Measurements from ENCODE around the gene U2AF1L4. TPM values are rescaled to one million over a fixed set of nuclear protein-coding genes. Genes with fewer than 3 reads are reported as not detected.

U2AF1L4 gene
- total RNA-seq, 4 donors from 2014 or later = 7.9 to 31.1 (median 20.9) TPM

GRCh38 chr19:35751839-35752745, 6.9 kb upstream of the U2AF1L4 start:
- TF ChIP-seq POLR2A (IDR thresholded peaks at IDR 0.05; ENCODE audit: low read depth) (no peak), EP300 (IDR thresholded peaks at IDR 0.05) (no peak), CTCF (IDR thresholded peaks at IDR 0.05) (no peak), POLR2AphosphoS5 (IDR thresholded peaks at IDR 0.05) (no peak)
- Histone ChIP-seq H3K4me3 (no peak overlapping the region), H3K36me3 (peaks cover 26 to 33% (median 30%) of the 10 kb centered on the region in 4 donors), H3K9me3 (no peaks in the 10 kb centered on the region), H3K27ac (replicated peaks in 1 of 4) (peak overlapping the region in 2 of 4 donors; percentile 42 to 98), H3K4me1 (peaks cover 36 to 71% (median 60%) of the 10 kb centered on the region in 4 donors), H3K27me3 (no peaks in the 10 kb centered on the region)
- WGBS = 87% methylated on average over 11 of the region's 14 CpGs
- intact Hi-C loops (cut with DNase I) = no loop called here
- DNase-seq (ENCODE audit: extremely low spot score) = no peak

GRCh38 chr19:35750167-35750566, 4.9 kb upstream of the U2AF1L4 start:
- intact Hi-C loops (cut with DNase I) = no loop called here
- Histone ChIP-seq H3K9me3 (no peaks in the 10 kb centered on the region), H3K4me1 (peaks cover 33 to 65% (median 54%) of the 10 kb centered on the region in 4 donors), H3K27me3 (no peaks in the 10 kb centered on the region), H3K27ac (replicated peaks in 1 of 4) (peak overlapping the region in 2 of 4 donors; percentile 48 to 91), H3K4me3 (no peak overlapping the region), H3K36me3 (peaks cover 26 to 34% (median 32%) of the 10 kb centered on the region in 4 donors)
- WGBS = 92% methylated on average over 5 of the region's 5 CpGs
- no peak for TF ChIP-seq POLR2AphosphoS5 (IDR thresholded peaks at IDR 0.05)
- no peak for TF ChIP-seq CTCF (IDR thresholded peaks at IDR 0.05)
- no peak for TF ChIP-seq EP300 (IDR thresholded peaks at IDR 0.05)
- TF ChIP-seq POLR2A (IDR thresholded peaks at IDR 0.05; ENCODE audit: low read depth) = no peak
- DNase-seq (ENCODE audit: extremely low spot score) = no peak

GRCh38 chr19:35748106-35749020, 3.1 kb upstream of the U2AF1L4 start, which contains the start of gene LIN37:
LIN37 (plus strand) TSS chr19:35748576; CDS start chr19:35748725, 149 bp downstream.
- no peaks in the 10 kb centered on the region for H3K9me3 ChIP-seq
- intact Hi-C loops (cut with DNase I) = no loop called here

More at GRCh38 chr19:35748106-35749020, 3.1 kb upstream of the U2AF1L4 start, which contains the start of gene LIN37:
- under 1% methylated on average over 30 of the region's 45 CpGs for WGBS
- Histone ChIP-seq H3K27ac (replicated peaks in 1 of 4) (peak within 1 kb of the TSS; percentile 83 to 91 (median 85)), H3K4me3 (peak within 1 kb of the TSS; percentile 73 to 90 (median 82)), H3K4me1 (peaks cover 36 to 63% (median 53%) of the 10 kb centered on the region in 4 donors), H3K36me3 (peaks cover 17 to 29% (median 23%) of the 10 kb centered on the region in 4 donors), H3K27me3 (no peaks in the 10 kb centered on the region)
- TF ChIP-seq POLR2AphosphoS5 (IDR thresholded peaks at IDR 0.05) = peak; percentile 98
- TF ChIP-seq POLR2A (IDR thresholded peaks at IDR 0.05; ENCODE audit: low read depth) = peak; percentile 82
- peak in 2 of 3 experiments; percentile 12 to 44 for TF ChIP-seq CTCF (IDR thresholded peaks at IDR 0.05)
- no peak for TF ChIP-seq EP300 (IDR thresholded peaks at IDR 0.05)
- peak; percentile 100 for DNase-seq (ENCODE audit: extremely low spot score)
